NK-92 (cell line): ENCODE measurements around the gene PRDM16.

Source experiments
- DNase-seq: peaks from one replicate; lab custom pipeline; 2025; ENCODE audit not compliant: unreplicated experiment; lab: John Stamatoyannopoulos, UW

The PRDM16 gene

DNA sequence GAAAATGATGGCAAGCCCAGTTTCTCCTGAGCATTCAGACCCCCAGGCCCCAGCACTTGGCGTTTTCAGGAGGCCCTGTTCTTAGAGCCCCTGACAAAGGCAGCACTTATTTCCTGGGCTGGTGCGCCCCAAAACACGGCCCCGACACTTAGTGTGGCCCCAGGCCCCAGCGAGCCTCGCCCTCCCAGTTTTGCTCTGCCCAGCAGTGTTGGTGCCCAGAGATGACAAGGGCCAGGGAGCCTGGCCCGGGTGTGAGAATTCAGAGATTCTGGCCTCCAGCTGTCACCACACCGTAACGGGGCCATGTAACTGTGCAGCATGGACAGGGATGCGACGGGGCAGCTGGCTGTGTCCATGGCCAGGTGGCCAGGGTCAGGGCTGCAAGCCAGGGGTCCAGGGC, 367.4 kb downstream of the PRDM16 start:
- DNase-seq: no peak

GRCh38 chr1:3436901-3437300, 367.9 kb downstream of the PRDM16 start:
- DNase-seq: no peak

GRCh38 chr1:3438661-3439180, 369.7 kb downstream of the PRDM16 start:
- DNase-seq: no peak

GRCh38 chr1:3439346-3440299, 370.6 kb downstream of the PRDM16 start:
- no peak for DNase-seq

DNA sequence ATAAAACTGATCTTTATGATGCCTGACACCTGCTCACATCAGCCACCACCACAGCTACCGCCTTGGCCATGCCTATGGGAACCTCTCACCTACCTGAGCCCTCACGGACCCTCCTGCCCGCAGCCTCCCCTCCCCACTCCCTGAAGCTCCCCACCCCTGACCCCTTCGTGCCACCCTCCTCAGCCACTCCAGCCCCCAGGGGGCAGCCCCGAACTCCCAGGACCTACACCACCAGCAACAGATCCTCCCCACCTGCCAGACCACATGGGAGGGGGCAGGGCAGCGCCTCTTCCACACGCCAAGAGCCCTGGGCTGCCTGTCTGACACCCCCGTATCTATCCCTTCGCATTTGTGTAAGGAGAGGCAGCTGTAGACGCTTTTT, 371.3 kb downstream of the PRDM16 start:
- no peak for DNase-seq

GRCh38 chr1:3440711-3441409, 371.9 kb downstream of the PRDM16 start:
- no peak for DNase-seq

DNA sequence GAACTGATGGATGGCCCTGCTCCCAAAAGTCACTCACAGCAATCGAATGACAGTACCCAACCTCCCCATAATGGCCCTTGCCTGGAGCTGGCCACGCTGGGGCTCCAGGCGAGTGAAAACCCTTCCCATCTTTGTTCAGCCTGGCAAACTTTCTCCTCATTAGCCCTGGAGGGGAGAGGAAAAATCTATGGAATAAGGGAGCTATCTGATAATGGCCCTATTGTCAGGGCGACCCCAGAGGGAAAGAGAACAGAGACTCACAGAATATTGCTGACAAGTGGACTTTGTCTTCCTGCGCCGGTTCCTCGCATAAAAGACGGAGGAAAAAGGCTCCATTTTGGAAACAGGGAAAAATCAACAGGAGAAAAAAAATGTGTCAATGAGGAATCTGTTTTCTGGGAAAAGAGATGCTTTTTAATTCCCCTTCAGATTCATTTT, 372.4 kb downstream of the PRDM16 start:
- no peak for DNase-seq

DNA sequence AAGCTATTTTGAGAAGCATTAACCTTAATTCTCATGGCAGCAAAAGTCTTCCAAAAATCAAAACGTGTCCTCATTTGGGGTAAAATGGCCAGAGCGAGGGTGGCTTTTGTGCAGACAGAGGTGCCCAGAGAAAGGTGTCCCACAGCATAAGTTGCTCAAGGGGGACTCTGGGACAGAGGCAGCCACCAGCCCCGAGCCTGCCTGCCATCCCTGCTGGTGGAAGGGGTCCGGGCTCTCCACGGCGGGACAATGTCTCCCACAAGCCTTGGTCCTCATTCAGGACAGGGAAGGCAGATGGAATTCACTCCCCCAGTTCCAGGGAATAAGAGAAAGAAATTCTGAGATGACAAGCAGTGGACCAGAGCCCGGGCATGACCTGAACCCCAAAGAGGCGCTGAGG, 372.9 kb downstream of the PRDM16 start:
- DNase-seq: no peak

- DNase-seq: no peak
Measured at GRCh38 chr1:3442331-3442730, 373.3 kb downstream of the PRDM16 start.

- no peak for DNase-seq
Measured at GRCh38 chr1:3442901-3443300, 373.9 kb downstream of the PRDM16 start.

DNA sequence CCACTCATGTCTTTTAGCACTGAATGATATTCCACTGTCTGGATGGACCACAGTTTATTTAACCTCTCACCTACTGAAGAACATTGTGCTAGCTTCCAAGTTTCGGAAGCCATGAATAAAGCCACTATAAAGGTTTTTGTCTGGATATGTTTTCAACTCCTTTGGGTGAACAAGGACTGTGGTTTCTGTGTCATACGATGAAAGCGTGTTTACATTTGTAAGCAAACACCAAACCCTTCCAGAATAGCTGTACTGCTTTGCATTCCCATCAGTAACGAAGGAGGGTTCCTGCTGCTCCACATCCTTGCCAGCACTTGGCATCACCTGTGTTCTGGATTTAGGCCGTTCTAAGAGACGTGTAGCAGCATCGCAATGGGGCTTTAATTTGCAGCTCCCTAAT, 374.8 kb downstream of the PRDM16 start:
- no peak for DNase-seq

GRCh38 chr1:3444298-3444697, 375.3 kb downstream of the PRDM16 start:
- no peak for DNase-seq

DNA sequence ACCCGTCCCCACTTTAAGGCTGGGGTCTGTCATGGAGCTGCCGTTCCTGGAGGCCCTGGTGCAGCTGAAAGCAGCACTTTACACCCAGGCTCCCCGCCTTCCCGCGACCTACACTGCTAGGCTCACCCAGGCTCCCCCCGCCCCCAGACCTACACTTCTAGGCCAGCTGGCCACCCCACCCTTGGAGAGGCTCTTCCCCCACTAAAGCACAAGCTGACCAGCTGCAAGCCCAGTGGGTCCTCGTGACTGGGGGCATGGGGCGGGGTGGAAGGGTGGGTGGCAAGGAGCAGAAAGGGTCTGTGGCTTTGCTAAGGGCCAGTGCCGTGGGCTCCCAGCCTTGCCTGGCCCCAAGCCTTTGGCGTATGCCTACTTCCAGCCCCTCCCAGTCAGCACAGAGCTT, 375.7 kb downstream of the PRDM16 start:
- DNase-seq: no peak

- DNase-seq: no peak
Measured at GRCh38 chr1:3450202-3450863, 381.3 kb downstream of the PRDM16 start.

- DNase-seq: no peak
Measured at GRCh38 chr1:3450983-3451382, 382.0 kb downstream of the PRDM16 start.

- DNase-seq: no peak
Measured at GRCh38 chr1:3451994-3452865, 383.2 kb downstream of the PRDM16 start.

- no peak for DNase-seq
Measured at GRCh38 chr1:3452866-3453175, 383.8 kb downstream of the PRDM16 start.

GRCh38 chr1:3453203-3453761, 384.3 kb downstream of the PRDM16 start:
- no peak for DNase-seq

DNA sequence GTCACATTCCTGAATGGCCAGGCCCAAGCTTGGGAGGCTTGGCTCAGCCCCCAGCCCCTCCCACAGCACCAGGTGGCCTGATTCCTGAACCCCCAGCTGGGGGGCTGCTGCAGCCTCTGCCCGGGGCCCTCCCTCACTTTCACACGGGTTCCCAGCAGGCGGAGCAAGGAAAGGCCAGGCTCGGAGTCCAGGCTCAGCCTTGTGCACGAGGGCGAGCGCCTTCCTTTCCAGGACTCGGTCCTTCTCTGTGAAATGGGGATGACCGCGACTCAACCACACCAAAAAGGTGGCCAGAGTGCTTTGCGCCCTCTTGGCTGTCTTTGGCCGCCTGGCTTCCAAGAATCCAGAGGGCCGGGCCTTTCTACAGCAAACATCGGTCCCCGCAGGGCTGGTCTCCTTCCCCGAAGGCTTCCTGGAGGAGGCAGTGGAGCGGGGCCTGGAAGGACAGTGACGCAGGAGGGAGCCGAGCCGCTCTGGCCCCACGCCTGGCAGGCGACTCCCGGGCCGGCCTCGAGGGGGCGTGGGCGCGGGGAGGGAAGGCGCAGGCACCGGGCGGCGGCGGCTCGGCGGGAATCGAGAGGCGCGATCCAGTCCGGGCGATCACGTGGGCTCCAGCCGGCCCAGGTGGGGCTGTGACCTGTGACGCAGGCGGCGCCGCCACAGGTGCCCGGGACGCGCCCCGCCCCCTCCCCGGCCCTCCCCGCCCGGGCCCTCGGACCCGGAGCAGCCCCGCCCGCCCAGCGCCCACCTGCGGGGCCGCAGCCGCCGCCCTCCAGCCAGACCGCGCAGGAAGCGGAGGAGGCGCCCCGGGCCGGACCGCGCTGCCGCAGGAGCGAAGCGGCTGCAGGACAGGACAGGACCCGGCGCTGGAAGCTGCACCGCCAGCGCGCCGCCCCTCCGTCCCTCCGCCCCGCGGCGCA, 385.1 kb downstream of the PRDM16 start, which contains the start of gene ARHGEF16:
ARHGEF16 (plus strand) TSS at position 775 of the 920 bp plus-strand sequence. CDS start 8,420 bp downstream, outside the sequence.
- no peak for DNase-seq
